MM.1S (cell line): ENCODE measurements around the gene ATP13A2.
"Not testable (repeated sequence)": the region's sequence is repeated elsewhere in the genome, so short reads cannot be mapped to it uniquely, and the experiment has no call there.

ENCODE experiments used
- CTCF ChIP-seq: fragments of 300-600 bp; sonication (generic); IDR thresholded peaks from 2 replicates; pipeline ENCODE4 v1.5.1; 2016; ENCODE audit warnings: antibody characterized with exemption, low read length, mixed read lengths
- EZH2phosphoT487 ChIP-seq: fragments of 300-600 bp; sonication (generic); IDR thresholded peaks from 2 replicates; pipeline ENCODE4 v1.6.1; 2018; ENCODE audit warnings: antibody characterized with exemption, low read length

GRCh38 chr1:16945512-16945911 is 66.2 kb downstream of the ATP13A2 start:
- TF ChIP-seq CTCF, EZH2phosphoT487: not testable (repeated sequence)
